Hepatocyte (in vitro differentiated cells): ENCODE measurements around the gene ARHGEF37. TPM values are rescaled to one million over a fixed set of nuclear protein-coding genes. Genes with fewer than 3 reads are reported as not detected.
"Not testable (repeated sequence)": the region's sequence is repeated elsewhere in the genome, so short reads cannot be mapped to it uniquely, and the experiment has no call there.

Experiments
- DNase-seq: peaks from one replicate; pipeline ENCODE4 v3.0.0-alpha.2; 2016; ENCODE audit warnings: low spot score
- H2AFZ ChIP-seq: fragments of 200-600 bp; sonication (generic); 2 replicates; pipeline ENCODE4 v1.6.0; 2016; ENCODE audit warnings: antibody characterized with exemption, mild to moderate bottlenecking
- H3K27ac ChIP-seq: fragments of 200-600 bp; sonication (generic); 2 replicates; pipeline ENCODE4 v1.5.1; 2016; ENCODE audit warnings: mild to moderate bottlenecking
- H3K27me3 ChIP-seq: fragments of 200-600 bp; sonication (generic); 2 replicates; pipeline ENCODE4 v1.6.1; 2016
- H3K36me3 ChIP-seq: fragments of 200-600 bp; sonication (generic); replicated peaks from 2 replicates; pipeline ENCODE4 v1.5.1; 2016; ENCODE audit warnings: low read depth; ENCODE audit not compliant: insufficient read depth
- H3K4me1 ChIP-seq: fragments of 200-600 bp; sonication (generic); 2 replicates; pipeline ENCODE4 v1.5.1; 2016; ENCODE audit warnings: mild to moderate bottlenecking, moderate library complexity; ENCODE audit not compliant: insufficient read depth
- H3K4me2 ChIP-seq: fragments of 200-600 bp; sonication (generic); 2 replicates; pipeline ENCODE4 v1.6.0; 2016
- H3K4me3 ChIP-seq: fragments of 200-600 bp; sonication (generic); 2 replicates; pipeline ENCODE4 v1.5.1; 2016; ENCODE audit warnings: mild to moderate bottlenecking
- H3K79me2 ChIP-seq: fragments of 200-600 bp; sonication (generic); 2 replicates; pipeline ENCODE4 v1.6.0; 2017; ENCODE audit warnings: mild to moderate bottlenecking
- H3K9me2 ChIP-seq: fragments of 200-600 bp; sonication (generic); replicated peaks from 2 replicates; pipeline ENCODE4 v1.6.0; 2017; ENCODE audit warnings: mild to moderate bottlenecking; ENCODE audit not compliant: insufficient read depth
- H3K9me3 ChIP-seq: fragments of 200-600 bp; sonication (generic); 2 replicates; pipeline ENCODE4 v1.5.1; 2016; ENCODE audit warnings: low read depth, mild to moderate bottlenecking
- H4K20me1 ChIP-seq: fragments of 200-600 bp; sonication (generic); 2 replicates; pipeline ENCODE4 v1.6.0; 2016; ENCODE audit warnings: mild to moderate bottlenecking; ENCODE audit not compliant: insufficient read depth, poor library complexity, severe bottlenecking
- CTCF ChIP-seq: fragments of 200-600 bp; sonication (generic); IDR thresholded peaks from 2 replicates; pipeline ENCODE4 v1.5.1; 2016; ENCODE audit warnings: antibody characterized with exemption, mild to moderate bottlenecking; ENCODE audit not compliant: poor library complexity
- EZH2 ChIP-seq: fragments of 200-600 bp; sonication (generic); IDR thresholded peaks from 2 replicates; pipeline ENCODE4 v1.6.1; 2016; ENCODE audit warnings: antibody characterized with exemption, mild to moderate bottlenecking, borderline replicate concordance
- EZH2phosphoT487 ChIP-seq: fragments of 200-600 bp; sonication (generic); IDR thresholded peaks from one replicate; pipeline ENCODE4 v1.6.1; 2018; ENCODE audit warnings: antibody characterized with exemption, mild to moderate bottlenecking, low read depth, moderate library complexity; ENCODE audit not compliant: unreplicated experiment, severe bottlenecking
- WGBS: methylation state at CpG from one replicate; pipeline ENCODE4 v1.1.6; 2016; ENCODE audit warnings: low lambda C conversion rate; ENCODE audit errors: missing lambda C conversion rate; 5-methylcytosine and 5-hydroxymethylcytosine counted together
- polyA plus RNA-seq: library from polyadenylated mRNA; unstranded; fragments of >200 nt; fragmentation: Nextera tagmentation; extraction: Ambion mirVana; gene quantifications from 2 replicates; pipeline ENCODE4 v1.2.1, GENCODE V29; 2016
- total RNA-seq: library from RNA; depleted of rRNA; stranded (reverse); fragments of >200 nt; gene quantifications from 2 replicates; pipeline ENCODE4 v1.2.3, GENCODE V29; 2014

ARHGEF37 gene
- total and polyA plus RNA-seq, 2 experiments from 2014 or later, result 2.3 to 2.9 TPM

GRCh38 chr5:149667829-149668330 is 86.6 kb downstream of the ARHGEF37 start:
- H2AFZ ChIP-seq, result no peak overlapping the region
- no peaks in the 10 kb centered on the region for H3K4me1 ChIP-seq
- no peaks in the 10 kb centered on the region for H3K9me2 ChIP-seq
- no peak for DNase-seq
- 67% methylated on average over 6 of the region's 6 CpGs for WGBS
- H3K4me3 ChIP-seq, result no peak overlapping the region
- H4K20me1 ChIP-seq, result no peaks in the 10 kb centered on the region
- no peaks in the 10 kb centered on the region for H3K27me3 ChIP-seq
- peaks cover 4% of the 10 kb centered on the region for H3K9me3 ChIP-seq
- no peak overlapping the region for H3K27ac ChIP-seq
- TF ChIP-seq EZH2 (no peak), EZH2phosphoT487 (no peak), CTCF (no peak)
- no peak overlapping the region for H3K4me2 ChIP-seq
- H3K79me2 ChIP-seq, result no peaks in the 10 kb centered on the region
- H3K36me3 ChIP-seq, result no peaks in the 10 kb centered on the region

GRCh38 chr5:149669273-149669672 is 88.0 kb downstream of the ARHGEF37 start:
- H3K9me3 ChIP-seq, H2AFZ ChIP-seq, H3K4me1 ChIP-seq, H3K9me2 ChIP-seq, H3K79me2 ChIP-seq, H3K4me2 ChIP-seq, H3K36me3 ChIP-seq, H3K4me3 ChIP-seq, H4K20me1 ChIP-seq, H3K27me3 ChIP-seq, H3K27ac ChIP-seq, DNase-seq: not testable (repeated sequence)
- 100% methylated on average over 2 of the region's 3 CpGs for WGBS

GRCh38 chr5:149671544-149671943 is 90.2 kb downstream of the ARHGEF37 start:
- no peaks in the 10 kb centered on the region for H3K4me1 ChIP-seq
- no peak overlapping the region for H2AFZ ChIP-seq
- no peaks in the 10 kb centered on the region for H3K79me2 ChIP-seq
- H3K27me3 ChIP-seq, result no peaks in the 10 kb centered on the region
- no peaks in the 10 kb centered on the region for H3K9me2 ChIP-seq
- H4K20me1 ChIP-seq, result no peaks in the 10 kb centered on the region
- no peak for TF ChIP-seq EZH2
- TF ChIP-seq CTCF, result no peak
- no peak for TF ChIP-seq EZH2phosphoT487
- H3K4me2 ChIP-seq, result no peak overlapping the region
- 88% methylated on average over 5 of the region's 5 CpGs for WGBS
- peaks cover 4% of the 10 kb centered on the region for H3K9me3 ChIP-seq
- DNase-seq, result no peak
- no peak overlapping the region for H3K4me3 ChIP-seq
- no peaks in the 10 kb centered on the region for H3K36me3 ChIP-seq
- H3K27ac ChIP-seq, result no peak overlapping the region

GRCh38 chr5:149672701-149673476 is 91.6 kb downstream of the ARHGEF37 start:
- H3K4me1 ChIP-seq, result no peaks in the 10 kb centered on the region
- H3K4me2 ChIP-seq, result no peak overlapping the region
- no peaks in the 10 kb centered on the region for H4K20me1 ChIP-seq
- no peaks in the 10 kb centered on the region for H3K79me2 ChIP-seq
- no peaks in the 10 kb centered on the region for H3K36me3 ChIP-seq
- DNase-seq, result no peak
- H2AFZ ChIP-seq, result no peak overlapping the region
- H3K27ac ChIP-seq, result no peak overlapping the region
- H3K4me3 ChIP-seq, result no peak overlapping the region
- no peak for TF ChIP-seq EZH2
- no peak for TF ChIP-seq EZH2phosphoT487
- TF ChIP-seq CTCF, result no peak
- no peaks in the 10 kb centered on the region for H3K27me3 ChIP-seq
- peaks cover 4% of the 10 kb centered on the region for H3K9me3 ChIP-seq
- WGBS, result 92% methylated on average over 7 of the region's 7 CpGs
- no peaks in the 10 kb centered on the region for H3K9me2 ChIP-seq
